Peyer's patch (tissue), 4 donors: ENCODE measurements around the gene TMEM143. TPM values are rescaled to one million over a fixed set of nuclear protein-coding genes. Genes with fewer than 3 reads are reported as not detected.

Experiments used
- DNase-seq, 3 donors: peaks; one replicate each; pipeline ENCODE4 v3.0.0-alpha.2; 2017 to 2019
- H3K27ac ChIP-seq, 4 donors: fragments of 200-600 bp; sonication (generic); one replicate each; pipeline ENCODE4 v1.5.1; 2016 to 2019
- H3K27me3 ChIP-seq, 2 donors: fragments of 200-600 bp; sonication (generic); one replicate each; pipeline ENCODE4 v1.5.1; 2019
- H3K36me3 ChIP-seq, 3 donors: fragments of 200-600 bp; sonication (generic); one replicate each; pipeline ENCODE4 v1.5.1; 2016 to 2019
- H3K4me1 ChIP-seq, 4 donors: fragments of 200-600 bp; sonication (generic); one replicate each; pipeline ENCODE4 v1.5.1; 2016 to 2019
- H3K4me3 ChIP-seq, 4 donors: fragments of 200-600 bp; sonication (generic); 1 replicate in 3 of 4; 2 replicates in 1 of 4; pipeline ENCODE4 v1.5.1; 2016 to 2019; ENCODE audit warnings: mild to moderate bottlenecking in 1 of 4
- H3K9me3 ChIP-seq, 4 donors: fragments of 200-600 bp; sonication (generic); one replicate each; pipeline ENCODE4 v1.5.1; 2016 to 2019; ENCODE audit warnings: mild to moderate bottlenecking in 1 of 4
- POLR2A ChIP-seq, 2 donors: fragments of 450-650 bp; IDR thresholded peaks; one replicate each; pipeline ENCODE4 v1.5.1; 2017; ENCODE audit warnings: antibody characterized with exemption in 2 of 2, mild to moderate bottlenecking in 2 of 2, moderate library complexity in 2 of 2
- total RNA-seq, 4 donors: library from RNA; depleted of rRNA; stranded (reverse); fragments of >200 nt; gene quantifications; one replicate each; pipeline ENCODE4 v1.1.0, GENCODE V29; 2016
- TF ChIP-seq, protein P1 (sequence below), 6 experiments: fragments of 450-650 bp in 4 of 6; fragments of 200-600 bp in 2 of 6; sonication (generic) in 1 of 6; IDR thresholded peaks; one replicate each; pipeline ENCODE4 v1.5.1; 2017 to 2019; ENCODE audit warnings: antibody characterized with exemption in 6 of 6, mild to moderate bottlenecking in 3 of 6, moderate library complexity in 1 of 6

Gene TMEM143
- total RNA-seq, 4 donors from 2014 or later = 8.6 to 30.5 (median 20.0) TPM

- H3K4me3 ChIP-seq = no peak overlapping the region
- peaks cover 0 to 5% (median 0%) of the 10 kb centered on the region in 4 donors for H3K4me1 ChIP-seq
- H3K9me3 ChIP-seq = no peaks in the 10 kb centered on the region
- no peak overlapping the region for H3K27ac ChIP-seq
- DNase-seq = no peak
- TF ChIP-seq, protein P1, sequence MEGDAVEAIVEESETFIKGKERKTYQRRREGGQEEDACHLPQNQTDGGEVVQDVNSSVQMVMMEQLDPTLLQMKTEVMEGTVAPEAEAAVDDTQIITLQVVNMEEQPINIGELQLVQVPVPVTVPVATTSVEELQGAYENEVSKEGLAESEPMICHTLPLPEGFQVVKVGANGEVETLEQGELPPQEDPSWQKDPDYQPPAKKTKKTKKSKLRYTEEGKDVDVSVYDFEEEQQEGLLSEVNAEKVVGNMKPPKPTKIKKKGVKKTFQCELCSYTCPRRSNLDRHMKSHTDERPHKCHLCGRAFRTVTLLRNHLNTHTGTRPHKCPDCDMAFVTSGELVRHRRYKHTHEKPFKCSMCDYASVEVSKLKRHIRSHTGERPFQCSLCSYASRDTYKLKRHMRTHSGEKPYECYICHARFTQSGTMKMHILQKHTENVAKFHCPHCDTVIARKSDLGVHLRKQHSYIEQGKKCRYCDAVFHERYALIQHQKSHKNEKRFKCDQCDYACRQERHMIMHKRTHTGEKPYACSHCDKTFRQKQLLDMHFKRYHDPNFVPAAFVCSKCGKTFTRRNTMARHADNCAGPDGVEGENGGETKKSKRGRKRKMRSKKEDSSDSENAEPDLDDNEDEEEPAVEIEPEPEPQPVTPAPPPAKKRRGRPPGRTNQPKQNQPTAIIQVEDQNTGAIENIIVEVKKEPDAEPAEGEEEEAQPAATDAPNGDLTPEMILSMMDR (IDR thresholded peaks at IDR 0.05) = no peak
- TF ChIP-seq POLR2A (IDR thresholded peaks at IDR 0.05) = no peak
- peaks cover 0 to 4% (median 0%) of the 10 kb centered on the region in 3 donors for H3K36me3 ChIP-seq
- H3K27me3 ChIP-seq = no peaks in the 10 kb centered on the region
Measured at GRCh38 chr19:48361912-48362311, 1.8 kb downstream of the TMEM143 start.

DNA sequence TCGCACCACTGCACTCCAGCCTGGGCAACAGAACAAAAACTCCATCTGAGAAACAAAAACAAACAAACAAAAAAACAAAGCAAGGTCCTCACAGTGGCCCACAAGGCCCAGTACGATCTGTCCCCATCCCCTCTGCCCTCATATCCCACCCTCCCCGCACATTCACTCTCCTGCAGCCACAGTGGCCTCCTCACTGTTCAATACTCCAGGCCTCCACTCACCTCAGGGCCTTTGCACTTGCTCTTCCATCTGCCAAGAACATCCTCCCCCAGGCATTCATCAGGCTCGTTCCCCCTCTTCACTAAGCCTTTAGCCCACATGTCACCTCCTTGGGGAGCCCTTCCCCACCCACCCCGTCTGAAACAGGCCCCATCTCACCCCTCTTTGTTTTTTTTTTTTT, 4.6 kb downstream of the TMEM143 start:
- Histone ChIP-seq H3K9me3 (no peaks in the 10 kb centered on the region), H3K27me3 (no peaks in the 10 kb centered on the region), H3K4me3 (no peak overlapping the region), H3K27ac (no peak overlapping the region), H3K4me1 (no peaks in the 10 kb centered on the region), H3K36me3 (peaks cover 0 to 4% (median 0%) of the 10 kb centered on the region in 3 donors)
- DNase-seq = no peak
- no peak for TF ChIP-seq POLR2A (IDR thresholded peaks at IDR 0.05)
- TF ChIP-seq, protein P1 (IDR thresholded peaks at IDR 0.05) = no peak

GRCh38 chr19:48355365-48355954, 8.3 kb downstream of the TMEM143 start:
- Histone ChIP-seq H3K36me3 (peaks cover 0 to 4% (median 0%) of the 10 kb centered on the region in 3 donors), H3K27ac (no peak overlapping the region), H3K4me1 (no peaks in the 10 kb centered on the region), H3K27me3 (no peaks in the 10 kb centered on the region), H3K4me3 (no peak overlapping the region), H3K9me3 (no peaks in the 10 kb centered on the region)
- DNase-seq = no peak
- TF ChIP-seq POLR2A (IDR thresholded peaks at IDR 0.05) = no peak
- TF ChIP-seq, protein P1 (IDR thresholded peaks at IDR 0.05) = no peak

DNA sequence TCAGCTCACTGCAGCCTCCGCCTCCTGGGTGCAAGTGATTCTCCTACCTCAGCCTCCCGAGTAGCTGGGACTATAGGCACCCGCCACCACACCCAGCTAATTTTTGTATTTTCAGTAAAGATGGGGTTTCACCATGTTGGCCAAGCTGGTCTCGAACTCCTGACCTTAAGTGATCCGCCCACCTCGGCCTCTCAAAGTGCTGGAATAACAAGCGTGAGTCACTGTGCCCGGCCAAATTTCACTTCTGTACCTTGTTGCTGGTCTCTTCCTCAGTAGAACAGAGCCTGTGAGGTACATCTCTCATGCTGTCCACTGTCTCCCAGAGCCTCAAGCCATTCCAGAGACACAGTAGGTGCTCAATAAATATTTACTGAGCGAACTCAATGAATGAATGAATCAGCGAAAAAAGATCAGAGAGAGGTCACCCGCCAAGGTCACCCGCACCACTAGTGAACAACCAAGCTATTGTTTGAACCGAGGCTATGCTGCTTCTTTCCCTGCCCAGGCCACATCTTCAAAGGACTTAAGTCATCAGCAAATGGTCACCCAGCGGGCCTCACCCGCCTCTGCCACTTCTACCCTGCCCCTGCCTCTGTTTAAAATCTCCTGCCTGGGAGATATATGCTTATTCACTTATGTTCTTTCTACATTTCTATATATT, 9.3 kb downstream of the TMEM143 start:
- H3K27ac ChIP-seq = no peak overlapping the region
- H3K27me3 ChIP-seq = no peaks in the 10 kb centered on the region
- no peaks in the 10 kb centered on the region for H3K9me3 ChIP-seq
- no peak for DNase-seq
- TF ChIP-seq, protein P1 (IDR thresholded peaks at IDR 0.05) = no peak
- no peak for TF ChIP-seq POLR2A (IDR thresholded peaks at IDR 0.05)
- H3K4me1 ChIP-seq = no peaks in the 10 kb centered on the region
- no peak overlapping the region for H3K4me3 ChIP-seq
- H3K36me3 ChIP-seq = no peaks in the 10 kb centered on the region

- TF ChIP-seq, protein P1 (IDR thresholded peaks at IDR 0.05) = no peak
- TF ChIP-seq POLR2A (IDR thresholded peaks at IDR 0.05) = no peak
Measured at GRCh38 chr19:48353677-48354076, 10.1 kb downstream of the TMEM143 start.

More at GRCh38 chr19:48353677-48354076, 10.1 kb downstream of the TMEM143 start:
- no peaks in the 10 kb centered on the region for H3K9me3 ChIP-seq
- H3K27ac ChIP-seq = no peak overlapping the region
- no peak overlapping the region for H3K4me3 ChIP-seq
- no peak for DNase-seq
- no peaks in the 10 kb centered on the region for H3K27me3 ChIP-seq
- no peaks in the 10 kb centered on the region for H3K4me1 ChIP-seq
- no peaks in the 10 kb centered on the region for H3K36me3 ChIP-seq
